Stimulated activated naive CD4-positive, alpha-beta T cell (primary cell): ENCODE measurements around the gene ENO3.

Experiments
- DNase-seq, 6 experiments: peaks; one replicate each; lab custom pipeline; 2025; lab: John Stamatoyannopoulos, UW

The ENO3 gene

GRCh38 chr17:4973256-4974114 lies 22.6 kb downstream of the ENO3 start:
- no peak for DNase-seq

GRCh38 chr17:4974115-4974670 lies 23.3 kb downstream of the ENO3 start:
- DNase-seq, result no peak

- no peak for DNase-seq
These were observed 27.8 kb downstream of the ENO3 start for GRCh38 chr17:4978726-4979125.

GRCh38 chr17:4980644-4981216 lies 29.8 kb downstream of the ENO3 start:
- DNase-seq, result peak; percentile 8 to 81 (median 42)

GRCh38 chr17:4982305-4982704 lies 31.4 kb downstream of the ENO3 start:
- no peak for DNase-seq

GRCh38 chr17:4986403-4986802 lies 35.5 kb downstream of the ENO3 start:
- peak in 2 of 6 experiments; percentile 17 to 32 for DNase-seq

GRCh38 chr17:4986951-4987766 lies 36.2 kb downstream of the ENO3 start, which contains the start of gene CAMTA2:
TSS of gene CAMTA2 (minus strand) at chr17:4987675. CDS start at chr17:4986222, 1,453 bp downstream.
- peak; percentile 66 to 82 (median 76) for DNase-seq

GRCh38 chr17:4987767-4988567 lies 37.0 kb downstream of the ENO3 start:
- no peak for DNase-seq

GRCh38 chr17:4994081-4994595 lies 43.2 kb downstream of the ENO3 start:
- DNase-seq, result no peak

- DNase-seq, result peak; percentile 77 to 93 (median 86)
These were observed 46.5 kb downstream of the ENO3 start, which contains the start of the genes INCA1 and KIF1C for GRCh38 chr17:4997302-4998026. TSS of gene INCA1 (minus strand) at chr17:4997522. CDS start at chr17:4994437, 3,085 bp downstream. TSS of gene KIF1C (plus strand) at chr17:4997950. CDS start at chr17:5000247, 2,297 bp downstream.

GRCh38 chr17:4998027-4998731 lies 47.3 kb downstream of the ENO3 start:
- DNase-seq, result peak in 3 of 6 experiments; percentile 29 to 45 (median 39)

- peak in 1 of 6 experiments; percentile 43 for DNase-seq
These were observed 48.0 kb downstream of the ENO3 start for GRCh38 chr17:4998732-4999429.

GRCh38 chr17:4999430-5000093 lies 48.6 kb downstream of the ENO3 start:
- DNase-seq, result no peak

GRCh38 chr17:5000237-5000639 lies 49.3 kb downstream of the ENO3 start:
- no peak for DNase-seq

- DNase-seq, result no peak
These were observed 51.3 kb downstream of the ENO3 start for GRCh38 chr17:5002121-5002788.

- DNase-seq, result no peak
These were observed 52.4 kb downstream of the ENO3 start for GRCh38 chr17:5003214-5003867.
